Liver (tissue), 9 donors: Measurements from ENCODE around the gene OGA. TPM values are rescaled to one million over a fixed set of nuclear protein-coding genes. Genes with fewer than 3 reads are reported as not detected.

ENCODE experiments used
- DNase-seq: peaks from one replicate; pipeline ENCODE4 v3.0.0-alpha.2; 2017; ENCODE audit warnings: low spot score
- H3K27ac ChIP-seq, 2 donors: one replicate each; pipeline ENCODE4 v1.7.0; 2013; ENCODE audit warnings: inconsistent platforms in 2 of 2, low read length in 2 of 2, control low read depth in 1 of 2, low read depth in 1 of 2, mild to moderate bottlenecking in 1 of 2
- H3K27me3 ChIP-seq, 4 donors: one replicate each; pipeline versions ENCODE4 v1.6.1 to v1.7.0; 2013; ENCODE audit warnings: low read length in 3 of 4, inconsistent platforms in 1 of 4, mild to moderate bottlenecking in 1 of 4, moderate library complexity in 1 of 4; ENCODE audit not compliant: control insufficient read depth in 4 of 4, insufficient read depth in 4 of 4
- H3K36me3 ChIP-seq, 4 donors: one replicate each; pipeline versions ENCODE4 v1.6.1 to v1.7.0; 2013; ENCODE audit warnings: low read length in 3 of 4, mild to moderate bottlenecking in 3 of 4, low read depth in 1 of 4, moderate library complexity in 1 of 4; ENCODE audit not compliant: control insufficient read depth in 4 of 4, insufficient read depth in 3 of 4
- H3K4me1 ChIP-seq, 4 donors: one replicate each; pipeline versions ENCODE4 v1.6.1 to v1.7.0; 2013; ENCODE audit warnings: low read length in 3 of 4, mild to moderate bottlenecking in 3 of 4, moderate library complexity in 1 of 4; ENCODE audit not compliant: control insufficient read depth in 4 of 4, insufficient read depth in 4 of 4
- H3K4me3 ChIP-seq, 3 donors: one replicate each; pipeline versions ENCODE4 v1.6.1 to v1.7.0; 2013; ENCODE audit warnings: low read length in 3 of 3, control low read depth in 1 of 3, low read depth in 1 of 3, mild to moderate bottlenecking in 1 of 3
- H3K9ac ChIP-seq, 2 donors: one replicate each; pipeline ENCODE4 v1.7.0; 2013; ENCODE audit warnings: low read length in 2 of 2, mild to moderate bottlenecking in 2 of 2, moderate library complexity in 2 of 2, control low read depth in 1 of 2, low read depth in 1 of 2
- H3K9me3 ChIP-seq, 4 donors: one replicate each; pipeline versions ENCODE4 v1.6.1 to v1.7.0; 2013; ENCODE audit warnings: low read length in 3 of 4; ENCODE audit not compliant: control insufficient read depth in 4 of 4
- EGR1 ChIP-seq, 2 donors: IDR thresholded peaks; 2 replicates each; pipeline ENCODE4 v1.6.1; 2016 to 2018; ENCODE audit warnings: antibody characterized with exemption in 2 of 2, low read depth in 2 of 2
- GABPA ChIP-seq, 2 donors: IDR thresholded peaks in 1 of 2; conservative IDR thresholded peaks in 1 of 2; 2 replicates each; pipeline ENCODE4 v1.6.1; 2016; ENCODE audit warnings: antibody characterized with exemption in 2 of 2, mild to moderate bottlenecking in 1 of 2, moderate library complexity in 1 of 2
- HNF4A ChIP-seq, 2 donors: conservative IDR thresholded peaks; 2 replicates each; pipeline ENCODE4 v1.6.1; 2016; ENCODE audit warnings: antibody characterized with exemption in 2 of 2, mild to moderate bottlenecking in 2 of 2
- HNF4G ChIP-seq: IDR thresholded peaks from 2 replicates; pipeline ENCODE4 v1.6.1; 2016; ENCODE audit warnings: antibody characterized with exemption
- JUND ChIP-seq, 2 donors: IDR thresholded peaks; 2 replicates each; pipeline ENCODE4 v1.6.1; 2016; ENCODE audit warnings: antibody characterized with exemption in 2 of 2
- NR2F2 ChIP-seq: IDR thresholded peaks from 2 replicates; pipeline ENCODE4 v1.6.1; 2016; ENCODE audit warnings: antibody characterized with exemption
- RAD21 ChIP-seq, 2 donors: IDR thresholded peaks; 2 replicates each; pipeline ENCODE4 v1.6.1; 2016; ENCODE audit warnings: antibody characterized with exemption in 2 of 2, mild to moderate bottlenecking in 2 of 2
- RXRA ChIP-seq, 2 donors: IDR thresholded peaks; 2 replicates each; pipeline ENCODE4 v1.6.1; 2017 to 2018; ENCODE audit warnings: antibody characterized with exemption in 2 of 2, mild to moderate bottlenecking in 1 of 2
- SP1 ChIP-seq: IDR thresholded peaks from 2 replicates; pipeline ENCODE4 v1.6.1; 2018; ENCODE audit warnings: antibody characterized with exemption, mild to moderate bottlenecking
- TAF1 ChIP-seq: conservative IDR thresholded peaks from 2 replicates; pipeline ENCODE4 v1.6.1; 2016; ENCODE audit warnings: antibody characterized with exemption, mild to moderate bottlenecking
- YY1 ChIP-seq: IDR thresholded peaks from 2 replicates; pipeline ENCODE4 v1.6.1; 2016; ENCODE audit warnings: antibody characterized with exemption, mild to moderate bottlenecking
- WGBS: extraction: QIAGEN DNeasy Blood & Tissue Kit; methylation state at CpG from one replicate; pipeline ENCODE4 v1.1.7; 2013; 5-methylcytosine and 5-hydroxymethylcytosine counted together
- polyA plus RNA-seq, 2 donors: library from polyadenylated mRNA; stranded (reverse) in 1 of 2; unstranded in 1 of 2; fragments of 200-250 nt in 1 of 2; fragments of >200 nt in 1 of 2; fragmentation: Nextera tagmentation in 1 of 2; extraction: Ambion mirVana in 1 of 2; gene quantifications; one replicate each; pipeline versions ENCODE4 v1.2.1 to v1.2.3, GENCODE V29; 2013 to 2015
- total RNA-seq, 2 donors: library from RNA; depleted of rRNA; stranded (reverse); fragments of >200 nt; gene quantifications; one replicate each; pipeline ENCODE4 v1.2.3, GENCODE V29; 2014
- TF ChIP-seq, protein P1 (sequence below): fragments of 150-350 bp; IDR thresholded peaks from 2 replicates; pipeline ENCODE4 v1.5.1; 2017; ENCODE audit warnings: improper control_type of control experiment, low read depth, low read length; ENCODE audit not compliant: missing input control
- TF ChIP-seq, protein P2 (sequence below): IDR thresholded peaks from 2 replicates; pipeline ENCODE4 v1.6.1; 2016; ENCODE audit warnings: antibody characterized with exemption
- TF ChIP-seq, protein P3 (sequence below): IDR thresholded peaks from 2 replicates; pipeline ENCODE4 v1.6.1; 2016; ENCODE audit warnings: antibody characterized with exemption
- TF ChIP-seq, protein P4 (sequence below): IDR thresholded peaks from 2 replicates; pipeline ENCODE4 v1.6.1; 2016; ENCODE audit warnings: antibody characterized with exemption
- donor health status: healthy.
- donor health status: healthy.
- donor health status: healthy.
- donor health status: healthy.
- donor health status: healthy.

Gene OGA
- total and polyA plus RNA-seq, 4 donors, result 18.0 to 64.3 (median 41.4) TPM

DNA sequence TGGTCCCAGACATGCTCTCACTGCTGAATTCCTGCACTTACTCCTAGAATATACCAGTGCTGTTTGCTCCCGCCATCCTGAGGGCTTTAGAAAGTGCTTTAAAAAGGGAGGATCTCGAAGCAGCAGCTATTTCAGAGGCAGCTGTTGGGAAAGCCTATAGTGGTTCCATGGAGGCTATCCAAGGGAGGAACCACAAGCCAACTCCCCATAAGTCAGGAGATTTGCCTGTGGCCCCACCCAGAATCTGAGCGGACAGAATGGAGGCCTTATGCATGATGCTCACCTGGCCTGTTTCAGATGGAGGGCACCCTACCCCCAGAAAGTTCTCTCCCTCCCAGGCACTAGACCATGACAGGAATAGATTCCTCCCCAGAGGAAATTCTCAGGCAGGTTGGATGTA is 27.6 kb upstream of the OGA start:
- 97% methylated on average over 3 of the region's 3 CpGs for whole genome bisulfite sequencing
- no peak overlapping the region for H3K9ac ChIP-seq

DNA sequence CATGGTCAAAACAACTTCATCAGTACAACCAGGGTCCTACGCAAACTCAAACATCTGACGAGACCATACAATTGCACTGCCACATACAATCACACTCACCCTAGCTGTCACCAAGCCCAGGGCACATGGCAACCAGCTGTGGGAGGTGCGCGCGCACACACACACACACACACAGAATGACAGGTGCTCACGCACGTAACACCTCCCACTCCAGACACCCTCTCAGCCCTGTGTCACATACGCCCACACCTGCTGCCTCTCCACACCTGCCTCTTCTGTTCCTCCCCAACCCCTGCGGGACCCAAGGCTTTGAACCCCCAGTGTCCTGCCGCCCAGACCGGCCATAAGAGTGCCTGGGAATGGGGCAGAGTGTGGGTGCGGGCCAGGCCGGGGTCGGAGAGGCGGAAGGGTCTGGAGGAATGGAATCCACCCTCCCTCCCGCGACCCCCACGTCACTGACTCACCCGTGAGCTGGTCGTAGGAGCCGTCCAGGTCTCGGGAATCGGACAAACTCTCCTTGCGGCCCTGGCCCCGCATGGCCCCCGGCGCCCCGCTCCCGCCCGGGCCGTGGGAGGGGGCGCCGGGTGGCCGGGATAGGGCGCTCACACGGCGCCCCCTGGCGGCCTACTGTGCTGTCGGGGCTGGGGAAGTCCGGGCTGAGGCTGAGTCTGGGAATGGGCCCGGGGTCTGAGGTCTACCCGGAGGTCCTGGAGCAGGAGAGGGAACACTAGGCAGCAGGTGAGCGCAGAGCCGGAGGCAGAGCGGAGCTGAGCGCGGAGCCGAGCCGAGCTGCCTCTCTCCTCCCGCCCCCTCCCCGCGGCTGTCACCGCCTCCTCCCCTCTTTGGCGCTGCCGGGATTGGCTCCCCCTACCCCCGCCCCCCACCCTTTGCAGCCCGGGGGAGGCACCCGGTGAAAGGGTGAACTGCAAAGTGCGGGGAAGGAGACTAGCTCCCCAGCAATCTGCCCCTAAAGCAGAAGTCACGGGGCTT is 25.1 kb upstream of the OGA start, which contains the start of gene KCNIP2:
TSS of gene KCNIP2 (minus strand) at position 769 of the 990 bp plus-strand sequence. CDS start at position 537, 232 bp downstream.
- no peak within 1 kb of the TSS for H3K27ac ChIP-seq
- no peaks in the 10 kb centered on the region for H3K27me3 ChIP-seq
- 33% methylated on average over 60 of the region's 60 CpGs for WGBS
- peak; percentile 46 for DNase-seq
- H3K4me3 ChIP-seq, result peak within 1 kb of the TSS in 1 of 3 donors; percentile 28
- TF ChIP-seq, protein P1, sequence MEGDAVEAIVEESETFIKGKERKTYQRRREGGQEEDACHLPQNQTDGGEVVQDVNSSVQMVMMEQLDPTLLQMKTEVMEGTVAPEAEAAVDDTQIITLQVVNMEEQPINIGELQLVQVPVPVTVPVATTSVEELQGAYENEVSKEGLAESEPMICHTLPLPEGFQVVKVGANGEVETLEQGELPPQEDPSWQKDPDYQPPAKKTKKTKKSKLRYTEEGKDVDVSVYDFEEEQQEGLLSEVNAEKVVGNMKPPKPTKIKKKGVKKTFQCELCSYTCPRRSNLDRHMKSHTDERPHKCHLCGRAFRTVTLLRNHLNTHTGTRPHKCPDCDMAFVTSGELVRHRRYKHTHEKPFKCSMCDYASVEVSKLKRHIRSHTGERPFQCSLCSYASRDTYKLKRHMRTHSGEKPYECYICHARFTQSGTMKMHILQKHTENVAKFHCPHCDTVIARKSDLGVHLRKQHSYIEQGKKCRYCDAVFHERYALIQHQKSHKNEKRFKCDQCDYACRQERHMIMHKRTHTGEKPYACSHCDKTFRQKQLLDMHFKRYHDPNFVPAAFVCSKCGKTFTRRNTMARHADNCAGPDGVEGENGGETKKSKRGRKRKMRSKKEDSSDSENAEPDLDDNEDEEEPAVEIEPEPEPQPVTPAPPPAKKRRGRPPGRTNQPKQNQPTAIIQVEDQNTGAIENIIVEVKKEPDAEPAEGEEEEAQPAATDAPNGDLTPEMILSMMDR, result peak; percentile 30
- TF ChIP-seq TAF1, result no peak
- TF ChIP-seq RAD21 (IDR thresholded peaks at IDR 0.05), result no peak
- H3K4me1 ChIP-seq, result peaks cover 11 to 28% (median 15%) of the 10 kb centered on the region in 4 donors
- H3K9me3 ChIP-seq, result no peaks in the 10 kb centered on the region
- no peak within 1 kb of the TSS for H3K9ac ChIP-seq
- peaks cover 0 to 8% (median 2%) of the 10 kb centered on the region in 4 donors for H3K36me3 ChIP-seq

More for the DNA sequence above, 27.6 kb upstream of the OGA start:
- Histone ChIP-seq H3K36me3 (peaks cover 0 to 12% (median 4%) of the 10 kb centered on the region in 4 donors), H3K27me3 (no peaks in the 10 kb centered on the region), H3K4me3 (no peak overlapping the region), H3K4me1 (peaks cover 5 to 12% (median 9%) of the 10 kb centered on the region in 4 donors), H3K9me3 (no peaks in the 10 kb centered on the region), H3K27ac (no peak overlapping the region)
- no peak for TF ChIP-seq HNF4A (conservative IDR thresholded peaks at IDR 0.05)
- TF ChIP-seq, protein P2, sequence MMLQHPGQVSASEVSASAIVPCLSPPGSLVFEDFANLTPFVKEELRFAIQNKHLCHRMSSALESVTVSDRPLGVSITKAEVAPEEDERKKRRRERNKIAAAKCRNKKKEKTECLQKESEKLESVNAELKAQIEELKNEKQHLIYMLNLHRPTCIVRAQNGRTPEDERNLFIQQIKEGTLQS, result no peak
- TF ChIP-seq, protein P3, sequence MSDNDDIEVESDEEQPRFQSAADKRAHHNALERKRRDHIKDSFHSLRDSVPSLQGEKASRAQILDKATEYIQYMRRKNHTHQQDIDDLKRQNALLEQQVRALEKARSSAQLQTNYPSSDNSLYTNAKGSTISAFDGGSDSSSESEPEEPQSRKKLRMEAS, result no peak
- TF ChIP-seq GABPA (IDR thresholded peaks at IDR 0.05 in 1 of 2, conservative IDR thresholded peaks at IDR 0.05 in 1 of 2), result no peak
- TF ChIP-seq, protein P1, result no peak
- TF ChIP-seq HNF4G, result no peak
- TF ChIP-seq YY1, result no peak
- no peak for TF ChIP-seq EGR1 (IDR thresholded peaks at IDR 0.05; ENCODE audit: low read depth in 2 of 2)
- no peak for TF ChIP-seq SP1
- no peak for TF ChIP-seq TAF1
- no peak for TF ChIP-seq RXRA (IDR thresholded peaks at IDR 0.05)
- no peak for TF ChIP-seq JUND (IDR thresholded peaks at IDR 0.05)
- no peak for TF ChIP-seq NR2F2
- TF ChIP-seq RAD21 (IDR thresholded peaks at IDR 0.05), result no peak
- TF ChIP-seq, protein P4, sequence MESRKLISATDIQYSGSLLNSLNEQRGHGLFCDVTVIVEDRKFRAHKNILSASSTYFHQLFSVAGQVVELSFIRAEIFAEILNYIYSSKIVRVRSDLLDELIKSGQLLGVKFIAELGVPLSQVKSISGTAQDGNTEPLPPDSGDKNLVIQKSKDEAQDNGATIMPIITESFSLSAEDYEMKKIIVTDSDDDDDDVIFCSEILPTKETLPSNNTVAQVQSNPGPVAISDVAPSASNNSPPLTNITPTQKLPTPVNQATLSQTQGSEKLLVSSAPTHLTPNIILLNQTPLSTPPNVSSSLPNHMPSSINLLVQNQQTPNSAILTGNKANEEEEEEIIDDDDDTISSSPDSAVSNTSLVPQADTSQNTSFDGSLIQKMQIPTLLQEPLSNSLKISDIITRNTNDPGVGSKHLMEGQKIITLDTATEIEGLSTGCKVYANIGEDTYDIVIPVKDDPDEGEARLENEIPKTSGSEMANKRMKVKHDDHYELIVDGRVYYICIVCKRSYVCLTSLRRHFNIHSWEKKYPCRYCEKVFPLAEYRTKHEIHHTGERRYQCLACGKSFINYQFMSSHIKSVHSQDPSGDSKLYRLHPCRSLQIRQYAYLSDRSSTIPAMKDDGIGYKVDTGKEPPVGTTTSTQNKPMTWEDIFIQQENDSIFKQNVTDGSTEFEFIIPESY, result no peak
- no peak for DNase-seq
